Left forelimb (tissue), 1 donor: Measurements from ENCODE around the gene MDGA2.

Experiments used
- DNase-seq: peaks from one replicate; pipeline ENCODE4 v3.0.0-alpha.2; 2018; ENCODE audit warnings: low spot score

Gene MDGA2

DNA sequence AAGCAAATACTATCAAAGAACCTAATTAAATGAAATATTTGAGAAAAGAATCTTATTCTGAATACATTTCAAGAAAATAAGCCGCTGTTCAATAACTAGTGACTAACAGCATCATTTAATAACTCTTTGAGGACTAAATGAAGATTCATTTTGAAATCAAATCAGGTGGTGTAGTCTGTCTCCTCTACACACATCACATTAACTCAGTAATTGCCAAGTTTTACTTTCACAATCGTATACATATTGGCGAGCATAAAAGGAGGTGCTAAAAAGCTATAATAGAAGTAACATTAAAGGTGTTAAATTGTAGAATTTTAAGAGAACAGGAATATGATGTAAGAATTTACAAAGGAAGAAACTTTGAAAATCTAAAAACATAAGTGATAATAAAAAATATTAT lies 185.1 kb downstream of the MDGA2 start:
- DNase-seq: no peak

DNA sequence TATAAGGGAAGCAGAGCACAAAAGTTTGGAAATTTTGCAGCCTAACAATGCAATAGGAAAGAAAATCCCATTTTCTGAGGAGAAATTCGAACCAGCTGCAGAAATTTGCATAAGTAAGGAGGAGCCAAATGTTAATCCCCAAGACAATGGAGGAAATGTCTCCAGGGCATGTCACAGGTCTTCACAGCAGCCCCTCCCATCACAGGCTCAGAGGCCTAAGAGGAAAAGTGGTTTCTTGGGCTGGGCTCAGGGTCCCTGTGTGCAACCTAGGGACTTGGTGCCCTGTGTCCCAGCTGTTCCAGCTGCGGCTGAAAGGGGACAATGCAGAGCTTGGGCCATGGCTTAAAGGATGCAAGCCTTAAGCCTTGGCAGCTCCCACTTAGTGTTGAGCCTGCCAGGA lies 190.0 kb downstream of the MDGA2 start:
- DNase-seq: no peak

DNA sequence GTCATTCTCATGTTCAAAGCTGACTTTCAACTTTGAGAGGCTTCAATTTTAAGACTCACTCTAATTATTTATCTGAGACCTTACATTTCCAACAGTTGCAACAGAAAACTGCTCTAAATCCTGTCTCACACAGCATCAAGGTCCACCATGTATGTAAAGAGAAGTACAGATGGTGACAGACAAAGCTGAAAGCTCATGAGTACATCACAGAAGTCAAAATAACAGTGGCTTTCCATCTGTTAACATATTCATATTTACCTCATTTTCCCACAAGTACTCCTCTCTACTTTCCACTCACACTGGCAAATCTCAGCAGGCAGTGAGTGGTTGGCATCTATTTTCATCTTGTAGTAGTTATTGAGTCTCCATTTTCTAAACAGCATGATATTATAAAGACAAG lies 192.0 kb downstream of the MDGA2 start:
- no peak for DNase-seq

DNA sequence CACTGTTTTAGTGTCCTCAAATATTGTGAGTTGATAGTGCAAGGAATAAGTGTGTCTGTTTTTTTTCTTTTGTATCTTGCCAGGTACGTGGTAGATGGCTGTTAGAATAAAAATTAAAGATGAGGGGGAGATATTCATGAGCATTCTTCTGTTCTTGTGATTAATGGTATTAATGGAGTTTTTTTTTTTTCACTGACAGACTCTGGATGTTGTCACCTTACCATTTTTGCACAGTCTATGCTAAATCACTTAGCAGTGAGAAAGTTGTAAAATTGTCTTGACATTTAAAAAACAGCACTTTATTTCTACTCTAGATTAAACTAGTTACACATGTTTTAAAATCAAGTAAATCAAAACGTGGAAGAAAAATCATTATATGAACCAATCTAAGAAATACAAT lies 204.3 kb downstream of the MDGA2 start:
- DNase-seq: no peak

DNA sequence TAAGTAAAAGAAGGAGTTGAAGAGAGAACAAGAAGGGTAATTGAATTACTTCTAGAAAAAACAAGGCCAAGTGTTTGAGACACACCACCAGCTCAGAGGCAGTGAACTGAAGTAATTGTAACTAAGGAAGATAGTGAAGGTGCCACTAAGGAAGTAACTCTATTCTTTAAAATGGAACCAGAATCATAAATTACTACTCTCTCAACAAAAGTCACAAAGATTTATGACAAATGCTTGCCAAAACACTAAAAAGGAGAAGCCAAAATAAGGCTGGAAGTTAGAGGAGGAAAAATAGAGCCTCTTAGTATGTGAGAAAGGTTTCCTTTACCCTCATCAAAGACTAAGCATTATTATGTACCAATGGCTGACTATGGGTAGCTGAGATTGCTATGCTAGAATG lies 208.5 kb downstream of the MDGA2 start:
- DNase-seq: no peak

DNA sequence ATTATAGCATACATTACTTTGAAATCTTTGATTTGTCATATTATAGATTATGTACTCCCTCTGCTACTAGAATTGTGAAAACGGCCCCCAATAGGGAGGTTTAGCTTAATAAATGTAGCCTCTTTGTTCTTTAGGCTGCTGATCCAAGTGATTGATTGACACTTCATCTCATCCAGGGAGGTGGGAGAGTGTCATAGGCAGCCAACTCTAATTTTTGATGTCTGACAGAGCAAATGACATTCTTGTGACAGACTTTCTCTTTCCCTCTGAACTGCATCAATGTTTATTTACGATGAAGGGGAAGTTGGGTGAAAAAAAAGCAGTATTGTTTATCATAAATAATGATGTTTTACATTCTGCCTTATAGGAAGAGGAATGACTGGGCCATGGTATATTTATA lies 221.4 kb downstream of the MDGA2 start:
- no peak for DNase-seq

DNA sequence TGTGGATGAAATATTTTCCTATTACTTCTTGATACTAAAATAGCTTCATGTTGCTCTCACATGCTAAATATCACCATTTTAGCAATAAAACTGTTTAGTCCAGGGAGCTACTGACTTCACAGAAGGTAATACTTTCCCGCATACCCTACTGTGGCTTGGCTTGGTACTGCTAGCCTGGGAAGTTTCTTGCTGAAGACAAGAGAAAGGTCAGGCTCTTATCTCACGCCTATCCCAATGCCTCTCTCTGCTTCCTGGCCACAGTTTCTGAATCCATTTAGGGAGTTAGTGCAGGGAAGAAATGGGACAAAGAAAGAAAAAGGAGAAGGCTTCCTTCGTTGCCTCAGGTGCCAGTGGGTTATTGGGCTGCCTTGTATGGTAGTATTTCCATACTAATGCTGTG lies 228.3 kb downstream of the MDGA2 start:
- no peak for DNase-seq

DNA sequence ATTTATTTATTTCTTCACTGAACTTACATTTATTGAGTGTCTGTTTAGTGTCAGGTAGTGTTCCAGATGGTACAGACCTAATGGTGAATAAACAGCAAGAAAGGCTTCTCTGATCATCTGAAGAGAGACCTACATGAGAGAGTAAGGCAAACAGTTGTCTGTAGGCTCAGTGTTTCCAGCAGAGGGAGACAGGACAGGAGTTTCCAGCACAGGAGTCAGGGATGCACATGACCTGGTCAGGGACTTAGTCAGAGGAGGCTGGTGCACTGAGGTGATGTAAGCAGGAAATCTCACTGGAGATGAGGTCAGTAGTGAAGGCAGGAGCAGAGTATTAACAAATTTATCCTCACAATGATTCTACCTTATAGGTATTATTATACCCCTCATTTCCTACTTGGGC lies 233.2 kb downstream of the MDGA2 start:
- no peak for DNase-seq

DNA sequence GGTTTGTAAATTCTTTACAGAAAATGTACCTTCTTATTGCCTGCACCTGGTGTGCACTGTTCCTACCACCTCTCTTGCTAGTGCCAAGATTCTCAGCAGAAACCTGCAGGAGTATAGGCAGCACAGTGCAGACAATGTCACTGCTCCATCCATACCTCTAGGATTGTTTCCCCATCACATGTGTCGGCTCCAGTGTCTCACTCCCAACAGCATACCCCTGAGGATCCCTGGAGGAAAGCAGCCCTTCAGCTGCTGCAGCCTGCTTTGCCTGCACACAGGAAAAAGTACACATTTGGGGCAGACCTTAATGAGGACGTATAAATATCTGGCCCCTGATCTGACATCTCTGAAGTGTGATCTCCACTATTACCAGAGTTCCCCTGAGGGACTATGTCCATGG lies 235.5 kb downstream of the MDGA2 start:
- no peak for DNase-seq

DNA sequence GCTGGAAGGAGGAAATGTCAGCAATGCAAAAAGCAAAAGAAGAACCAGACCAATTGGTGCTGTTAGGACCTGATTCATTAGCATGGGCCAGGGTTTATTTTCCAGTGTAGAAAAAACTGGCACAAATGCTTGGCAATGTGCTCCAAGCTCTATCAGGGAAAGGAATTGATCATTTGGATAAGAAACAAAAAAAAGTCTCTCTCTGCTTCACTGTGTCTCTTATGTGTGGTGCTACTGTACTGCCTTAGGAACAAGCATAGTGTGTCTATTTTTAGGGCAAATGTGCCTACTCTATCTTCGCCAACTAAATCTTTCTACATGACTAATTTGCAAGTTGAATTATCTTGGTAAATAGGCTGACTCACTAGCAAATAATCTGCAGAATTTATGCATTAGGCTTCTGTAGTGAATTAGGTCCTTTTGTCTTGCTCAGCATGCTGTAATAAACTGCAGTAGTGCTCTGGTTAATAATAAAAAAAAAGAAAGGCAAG lies 236.7 kb downstream of the MDGA2 start:
- no peak for DNase-seq

DNA sequence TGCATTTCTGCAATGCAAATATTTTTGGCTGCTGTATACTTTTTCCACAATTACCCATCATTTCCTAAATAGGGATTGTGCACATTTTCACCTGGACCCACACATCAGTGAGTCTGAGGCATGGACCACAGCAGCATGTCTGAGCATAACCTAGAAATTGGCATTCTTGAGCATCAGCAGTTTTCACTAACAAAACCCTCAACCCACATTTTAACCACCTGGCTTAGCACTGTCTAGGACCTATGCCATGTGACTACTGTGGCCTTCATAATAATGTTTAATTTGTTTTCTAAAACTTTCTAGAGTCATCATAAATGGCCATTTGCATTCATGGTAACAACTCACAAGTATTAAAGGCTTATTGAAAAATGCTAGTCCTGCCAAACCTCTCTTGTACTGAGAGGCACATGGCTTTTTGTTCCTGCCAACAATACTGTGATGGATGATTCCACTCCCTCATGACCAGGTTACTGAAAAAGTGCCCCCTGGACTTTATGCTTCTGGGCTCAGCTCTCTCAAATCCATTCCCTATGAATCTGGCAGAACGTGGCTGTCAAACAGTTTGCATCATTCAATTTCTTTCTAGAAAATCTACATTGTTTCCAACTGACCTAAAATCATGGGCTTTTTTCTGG lies 240.0 kb downstream of the MDGA2 start:
- DNase-seq: no peak

DNA sequence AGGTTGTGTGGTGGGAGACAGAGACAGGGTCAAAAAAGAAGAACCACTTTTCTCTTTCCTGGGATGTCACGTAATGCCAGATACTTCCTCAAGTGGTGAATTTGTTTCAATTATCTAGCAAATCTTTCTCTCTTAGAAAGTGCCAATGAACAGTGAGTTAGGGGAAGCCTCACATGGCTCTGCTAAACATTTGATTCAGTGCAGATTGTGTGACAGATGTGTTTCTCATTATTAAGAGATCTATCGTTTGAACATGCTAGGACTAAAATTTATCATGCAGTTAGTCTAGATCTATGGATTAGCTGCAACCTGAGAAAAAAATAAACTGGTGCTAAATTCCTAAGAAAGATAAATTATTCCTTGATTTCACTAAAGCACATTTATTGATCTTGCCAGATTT lies 247.8 kb downstream of the MDGA2 start:
- DNase-seq: no peak

DNA sequence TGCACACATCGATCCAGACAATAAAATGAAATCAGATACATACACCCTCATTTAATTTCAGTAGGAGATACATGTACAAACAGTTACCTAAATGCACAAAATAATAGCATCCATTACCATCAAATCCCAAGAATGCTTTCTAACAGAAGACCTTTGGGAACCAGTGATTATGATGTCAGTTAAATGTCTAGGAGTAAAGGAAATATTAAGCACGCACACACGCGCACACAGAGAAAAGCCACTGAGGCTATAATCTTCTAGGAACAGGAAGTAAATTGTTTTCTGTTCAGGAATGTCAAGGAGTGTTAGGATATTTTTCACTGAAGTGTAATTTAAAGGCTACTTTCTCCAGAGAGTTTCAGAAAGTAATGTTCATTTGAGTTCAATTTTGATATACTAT lies 250.1 kb downstream of the MDGA2 start:
- DNase-seq: no peak

DNA sequence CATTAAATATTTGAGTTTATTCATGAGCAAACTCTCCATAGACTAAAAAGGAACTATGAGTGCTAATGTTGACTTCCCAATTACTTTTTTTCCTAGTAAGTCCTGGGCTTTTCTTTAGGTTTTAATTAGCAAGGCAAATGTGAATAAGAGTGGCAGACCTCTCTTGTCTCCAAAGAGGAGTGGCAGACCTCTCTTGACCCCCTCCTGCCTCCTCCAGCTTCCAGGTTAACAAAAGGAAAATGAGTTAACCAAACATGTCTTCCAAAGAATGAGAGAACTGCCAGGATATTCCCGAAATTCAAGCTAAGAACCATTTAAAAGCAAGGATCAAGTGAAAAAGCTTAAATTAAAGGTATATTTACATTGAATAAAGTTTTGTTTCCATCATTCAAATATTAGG lies 253.2 kb downstream of the MDGA2 start:
- DNase-seq: no peak

DNA sequence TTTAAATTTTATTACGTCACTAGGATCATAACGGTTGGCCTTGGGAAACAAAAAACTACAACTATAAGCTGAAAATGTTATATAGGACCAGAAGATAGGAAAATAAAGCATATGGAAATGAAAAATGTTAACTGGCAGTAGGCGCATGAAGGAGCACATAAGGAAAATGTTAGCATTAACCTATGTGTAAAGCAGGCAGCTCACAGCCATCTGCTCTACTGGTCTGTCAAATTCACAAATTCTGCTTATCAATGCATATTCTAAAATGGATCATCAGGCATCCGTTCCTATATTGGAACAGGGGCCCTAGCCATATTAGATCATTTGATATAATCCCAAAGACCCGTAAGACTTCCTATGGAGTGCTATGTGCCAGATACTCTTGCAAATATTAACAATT lies 263.9 kb downstream of the MDGA2 start:
- DNase-seq: no peak

DNA sequence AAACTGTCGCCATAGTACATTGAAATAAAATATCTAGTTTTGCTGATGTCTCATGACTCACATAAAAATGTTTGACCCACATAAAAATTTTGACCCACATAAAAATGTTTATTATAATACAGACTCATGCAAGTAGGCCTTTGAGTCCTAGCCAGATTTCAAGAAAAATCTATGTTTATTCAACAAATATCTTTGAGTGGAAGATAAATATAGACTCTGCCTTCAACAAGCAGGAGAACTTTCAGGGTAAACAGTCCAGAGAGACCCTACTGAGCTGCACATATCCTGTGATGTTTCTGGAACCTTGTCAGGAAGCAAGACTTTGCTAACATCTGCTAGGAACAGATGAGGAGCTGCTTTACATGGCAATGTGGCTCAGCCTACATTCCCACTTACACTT lies 283.1 kb downstream of the MDGA2 start:
- no peak for DNase-seq

DNA sequence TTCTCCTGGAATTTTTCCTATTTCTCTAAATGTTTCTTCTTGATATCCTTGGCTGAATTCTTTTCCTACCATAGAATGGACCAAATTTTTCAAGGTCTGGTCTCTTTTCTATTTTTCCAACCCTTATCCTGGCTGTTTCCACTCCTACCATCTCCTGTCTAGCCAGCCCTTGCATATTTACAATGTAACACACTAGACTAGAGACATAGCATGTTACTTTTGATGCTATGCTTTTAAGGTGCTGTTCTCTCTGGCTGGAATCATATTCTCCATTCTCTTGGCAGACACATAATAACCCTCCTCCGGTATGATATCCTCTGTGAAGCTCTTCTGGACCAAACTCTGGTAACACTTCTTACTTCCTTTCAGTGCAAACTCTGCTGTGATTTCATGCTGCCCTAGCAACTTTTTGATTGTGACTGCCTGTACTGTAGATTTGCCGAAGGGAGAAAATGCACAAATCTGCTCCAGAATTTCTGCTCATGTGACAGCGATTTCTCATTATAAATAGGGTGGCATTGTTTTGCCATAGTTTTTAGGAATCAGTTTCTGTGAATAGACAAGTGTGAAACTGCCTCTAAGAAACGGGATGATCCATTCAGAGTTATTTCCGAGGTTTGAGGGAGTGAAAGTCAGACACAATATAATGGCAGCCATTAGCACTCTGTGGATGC lies 284.4 kb downstream of the MDGA2 start:
- DNase-seq: no peak

DNA sequence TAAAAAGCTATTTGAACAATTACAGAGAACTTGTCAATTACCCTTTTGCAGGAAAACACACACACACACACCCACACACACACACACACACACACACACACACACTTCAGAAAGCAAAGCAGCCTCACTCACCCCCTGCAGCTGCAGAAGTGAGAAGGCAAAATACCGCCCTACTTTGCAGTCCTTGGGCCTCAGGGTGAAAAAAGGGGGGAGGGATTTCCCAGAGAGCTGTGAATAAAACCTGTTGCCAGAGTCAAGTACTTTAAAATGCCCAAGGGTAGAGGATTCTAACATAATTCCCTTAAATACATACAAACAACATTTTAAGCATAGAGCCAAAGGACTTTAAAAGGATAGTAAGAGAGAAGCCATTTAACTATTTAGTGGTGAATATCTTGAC lies 285.9 kb downstream of the MDGA2 start:
- DNase-seq: no peak

DNA sequence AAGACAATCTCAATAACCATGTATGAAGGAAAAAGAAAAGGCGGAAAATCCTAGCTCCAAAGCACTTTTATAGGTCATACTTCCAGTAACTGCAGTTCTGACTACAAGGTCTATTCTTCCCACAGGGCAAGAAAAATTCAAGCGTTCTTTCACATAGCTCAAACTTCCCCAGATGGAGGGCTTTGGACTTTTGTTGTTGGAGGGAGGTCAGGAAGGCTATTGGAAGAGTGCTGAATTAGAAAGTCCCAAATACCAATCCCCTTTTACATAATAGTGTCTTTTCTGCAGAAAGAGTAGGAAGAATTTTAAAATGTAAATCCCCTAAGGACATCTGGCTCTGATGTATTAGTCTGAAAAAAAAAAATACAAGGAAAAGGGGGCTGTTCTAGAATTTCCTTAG lies 309.4 kb downstream of the MDGA2 start:
- no peak for DNase-seq

DNA sequence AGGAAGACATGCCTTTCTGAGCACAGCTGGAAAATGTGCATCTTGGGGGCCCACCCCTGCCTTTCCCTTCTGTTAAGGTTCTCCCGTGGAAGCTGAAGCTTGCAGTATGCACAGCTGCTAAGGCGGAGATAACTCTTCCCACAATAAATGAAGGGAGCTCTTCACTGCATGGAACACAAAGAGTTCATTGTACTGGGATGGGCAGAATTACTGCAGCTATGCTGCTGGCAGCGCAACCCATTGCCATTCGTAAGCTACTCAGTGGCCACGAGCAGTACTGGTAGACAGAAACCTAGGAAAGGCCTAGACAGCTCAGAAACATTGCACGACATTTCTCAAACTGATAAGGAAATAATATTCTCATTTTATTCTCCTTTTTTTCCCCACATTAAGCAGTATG lies 310.2 kb downstream of the MDGA2 start:
- no peak for DNase-seq

DNA sequence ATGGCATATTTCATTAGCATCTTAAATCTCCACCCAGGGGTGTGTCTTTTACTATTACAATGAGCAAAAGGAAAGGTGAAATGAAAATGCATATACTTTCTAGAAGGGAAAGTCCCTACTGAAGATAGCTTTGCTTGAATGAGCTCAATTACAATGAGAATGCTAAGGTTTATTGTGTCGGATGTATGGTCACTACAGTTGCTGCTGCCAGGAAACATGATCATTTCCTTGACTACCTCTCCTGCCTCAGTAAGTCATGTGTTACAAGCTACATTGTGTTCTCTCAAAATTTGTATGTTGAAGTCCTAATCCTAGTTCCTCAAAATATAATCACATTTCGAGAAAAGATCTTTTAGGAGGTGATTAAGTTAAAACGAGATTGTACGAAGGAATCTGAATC lies 322.2 kb downstream of the MDGA2 start:
- no peak for DNase-seq

DNA sequence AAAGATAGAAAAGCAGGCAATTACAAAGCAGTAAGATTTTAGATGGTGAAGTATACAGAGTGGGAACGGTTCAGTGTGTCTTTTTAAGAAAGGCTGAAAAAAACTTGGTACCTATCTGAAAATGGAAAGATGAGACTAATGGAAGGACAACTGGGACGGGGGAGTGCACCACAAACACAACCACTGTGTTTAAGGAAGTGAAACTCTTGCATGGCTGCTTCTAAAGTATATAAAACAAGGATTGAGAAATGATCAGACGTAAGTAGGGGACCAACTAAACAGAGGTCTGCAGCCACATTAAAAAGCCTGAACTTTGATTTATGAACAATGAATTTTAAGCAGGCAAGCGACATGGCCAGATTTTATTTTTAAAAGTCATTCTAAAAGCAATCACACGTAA lies 328.6 kb downstream of the MDGA2 start:
- DNase-seq: no peak

DNA sequence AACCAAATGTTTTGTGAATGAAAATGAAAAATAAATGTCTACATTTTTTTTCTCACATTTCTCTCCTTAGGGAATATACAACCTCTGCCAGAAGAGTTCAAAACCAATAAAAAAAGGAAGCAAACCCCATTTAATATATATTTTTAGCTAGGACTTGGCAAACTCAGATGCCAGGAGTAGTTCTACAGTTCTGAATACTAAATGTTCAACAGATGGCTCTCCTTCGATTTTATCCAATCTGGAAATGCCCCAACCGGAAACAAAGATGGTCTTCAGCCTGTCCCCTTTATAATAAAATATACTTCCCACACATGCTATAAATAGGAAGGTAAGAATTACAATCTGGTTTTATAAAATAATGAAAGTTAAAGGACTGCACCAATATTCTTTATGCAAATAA lies 330.4 kb downstream of the MDGA2 start:
- DNase-seq: no peak

DNA sequence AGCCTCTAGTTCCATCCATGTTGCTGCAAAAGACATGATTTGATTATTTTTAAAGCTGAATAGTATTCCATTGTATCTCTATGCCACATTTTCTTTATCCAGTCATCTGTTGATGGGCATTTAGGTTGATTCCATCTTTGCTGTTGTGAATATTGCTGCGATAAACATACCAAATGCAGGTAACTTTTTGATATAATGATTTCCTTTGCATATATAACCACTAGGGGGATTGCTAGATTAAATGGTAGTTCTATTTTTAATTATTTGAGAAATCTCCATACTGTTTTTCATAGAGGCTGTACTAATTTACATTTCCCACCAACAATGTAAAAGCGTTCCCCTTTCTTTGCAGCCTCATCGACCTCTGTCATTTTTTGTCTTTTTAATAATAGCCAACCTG lies 342.5 kb downstream of the MDGA2 start:
- DNase-seq: no peak
